ENCODE measurements around the gene ACSL5.

DNA sequence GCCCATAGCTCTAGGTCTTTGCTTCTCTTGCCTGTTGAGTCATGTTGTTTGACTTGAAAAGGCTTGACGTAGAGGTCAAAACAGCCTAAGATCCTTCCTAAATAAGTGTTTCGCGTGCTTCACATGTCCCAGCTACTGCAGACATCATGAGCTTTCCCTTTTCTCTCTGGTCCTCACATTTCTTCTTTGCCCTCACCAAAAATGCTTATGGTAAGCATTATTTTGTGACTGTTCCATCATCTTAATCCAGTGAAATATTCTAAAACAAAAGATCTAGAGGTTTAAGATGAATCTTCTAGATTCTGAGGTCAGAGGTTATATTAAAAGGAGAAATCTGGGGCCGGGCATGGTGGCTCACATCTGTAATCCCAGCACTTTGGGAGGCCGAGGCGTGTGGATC is 8.5 kb upstream of the ACSL5 start:
- no peak for TF ChIP-seq EZH2 (IDR thresholded peaks at IDR 0.05; ENCODE audit: low read length)
- TF ChIP-seq, protein P1, sequence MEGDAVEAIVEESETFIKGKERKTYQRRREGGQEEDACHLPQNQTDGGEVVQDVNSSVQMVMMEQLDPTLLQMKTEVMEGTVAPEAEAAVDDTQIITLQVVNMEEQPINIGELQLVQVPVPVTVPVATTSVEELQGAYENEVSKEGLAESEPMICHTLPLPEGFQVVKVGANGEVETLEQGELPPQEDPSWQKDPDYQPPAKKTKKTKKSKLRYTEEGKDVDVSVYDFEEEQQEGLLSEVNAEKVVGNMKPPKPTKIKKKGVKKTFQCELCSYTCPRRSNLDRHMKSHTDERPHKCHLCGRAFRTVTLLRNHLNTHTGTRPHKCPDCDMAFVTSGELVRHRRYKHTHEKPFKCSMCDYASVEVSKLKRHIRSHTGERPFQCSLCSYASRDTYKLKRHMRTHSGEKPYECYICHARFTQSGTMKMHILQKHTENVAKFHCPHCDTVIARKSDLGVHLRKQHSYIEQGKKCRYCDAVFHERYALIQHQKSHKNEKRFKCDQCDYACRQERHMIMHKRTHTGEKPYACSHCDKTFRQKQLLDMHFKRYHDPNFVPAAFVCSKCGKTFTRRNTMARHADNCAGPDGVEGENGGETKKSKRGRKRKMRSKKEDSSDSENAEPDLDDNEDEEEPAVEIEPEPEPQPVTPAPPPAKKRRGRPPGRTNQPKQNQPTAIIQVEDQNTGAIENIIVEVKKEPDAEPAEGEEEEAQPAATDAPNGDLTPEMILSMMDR (optimal IDR thresholded peaks at IDR 0.05 in 1 of 3, IDR thresholded peaks at IDR 0.05 in 1 of 3, conservative IDR thresholded peaks at IDR 0.05 in 1 of 3; ENCODE audit: extremely low read depth in 1 of 3, insufficient read depth in 2 of 3, low read length in 3 of 3) = no peak

Measured in keratinocyte (primary cell).